HG02571 (cell line): ENCODE results near the gene PTCD3.

ENCODE experiments used
- ATAC-seq: cut with Tn5 transposase; IDR thresholded peaks from one replicate; pipeline ENCODE4 v1.9.1; 2021; ENCODE audit warnings: mild to moderate bottlenecking, moderate library complexity; ENCODE audit not compliant: unreplicated experiment

PTCD3 gene

GRCh38 chr2:86081724-86082123, 24.3 kb upstream of the PTCD3 start:
- no peak for ATAC-seq

DNA sequence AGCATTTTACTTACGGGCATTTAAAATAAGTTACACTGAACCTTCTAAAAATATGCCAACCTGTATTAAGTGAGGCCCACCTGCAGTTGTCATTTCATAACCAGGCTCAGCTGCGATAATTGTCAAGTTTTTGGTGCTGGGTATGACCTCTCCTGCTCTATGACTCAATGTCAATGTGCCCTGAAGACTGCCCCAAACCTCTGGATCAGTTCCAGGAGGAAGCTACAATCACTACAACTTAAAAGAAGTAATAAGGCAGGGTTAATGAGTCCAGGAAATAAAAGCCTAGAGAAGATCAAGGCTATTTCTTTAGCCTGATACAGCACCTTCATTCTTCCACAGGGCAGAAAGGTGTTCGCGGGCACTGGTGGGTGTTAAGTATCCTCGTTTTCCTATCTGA, 23.3 kb upstream of the PTCD3 start:
- no peak for ATAC-seq

DNA sequence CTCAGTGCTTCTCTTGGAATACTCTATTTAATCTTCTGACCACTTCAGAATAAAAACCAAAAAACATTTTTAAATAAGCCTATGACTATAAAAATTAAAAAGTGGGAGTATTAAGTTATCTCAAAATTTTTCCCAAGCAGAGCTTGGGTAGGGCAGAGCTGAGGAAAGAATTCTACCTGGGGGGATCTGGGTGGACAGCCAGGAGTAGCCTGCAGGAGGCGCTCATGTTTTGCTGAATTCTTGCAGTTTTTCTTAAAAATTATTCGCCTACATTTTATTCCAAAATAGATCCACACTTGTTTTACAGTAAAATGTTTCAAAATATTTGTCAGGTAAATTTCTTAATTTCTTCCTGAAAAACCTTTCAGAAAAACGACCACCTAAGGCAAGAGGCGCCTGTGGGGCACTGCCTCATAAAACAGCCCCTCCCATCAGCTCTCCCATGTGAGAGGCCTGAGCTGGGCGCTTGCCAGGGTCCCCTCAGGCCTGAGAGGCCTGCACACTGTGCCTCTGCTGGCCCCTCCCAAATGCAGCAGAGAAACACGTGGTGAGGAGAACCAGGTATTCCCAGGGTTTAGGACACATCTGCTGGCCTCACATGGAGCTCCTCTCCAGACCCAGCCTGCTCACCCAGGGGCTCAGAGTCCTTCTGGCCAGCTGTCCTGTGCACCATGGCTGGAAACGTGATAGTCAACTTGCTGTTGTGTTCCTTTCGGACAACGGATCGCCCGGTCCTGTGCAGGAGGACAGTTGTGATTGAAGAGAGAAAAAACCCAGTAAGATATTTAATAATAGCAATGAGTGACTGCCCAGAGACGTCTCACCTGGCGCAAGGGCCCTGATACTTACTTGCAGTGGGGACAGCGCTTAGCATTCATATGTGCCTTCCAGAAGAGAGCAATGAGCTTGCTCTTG, 17.8 kb upstream of the PTCD3 start:
- no peak for ATAC-seq

GRCh38 chr2:86094229-86094628, 11.8 kb upstream of the PTCD3 start:
- no peak for ATAC-seq

DNA sequence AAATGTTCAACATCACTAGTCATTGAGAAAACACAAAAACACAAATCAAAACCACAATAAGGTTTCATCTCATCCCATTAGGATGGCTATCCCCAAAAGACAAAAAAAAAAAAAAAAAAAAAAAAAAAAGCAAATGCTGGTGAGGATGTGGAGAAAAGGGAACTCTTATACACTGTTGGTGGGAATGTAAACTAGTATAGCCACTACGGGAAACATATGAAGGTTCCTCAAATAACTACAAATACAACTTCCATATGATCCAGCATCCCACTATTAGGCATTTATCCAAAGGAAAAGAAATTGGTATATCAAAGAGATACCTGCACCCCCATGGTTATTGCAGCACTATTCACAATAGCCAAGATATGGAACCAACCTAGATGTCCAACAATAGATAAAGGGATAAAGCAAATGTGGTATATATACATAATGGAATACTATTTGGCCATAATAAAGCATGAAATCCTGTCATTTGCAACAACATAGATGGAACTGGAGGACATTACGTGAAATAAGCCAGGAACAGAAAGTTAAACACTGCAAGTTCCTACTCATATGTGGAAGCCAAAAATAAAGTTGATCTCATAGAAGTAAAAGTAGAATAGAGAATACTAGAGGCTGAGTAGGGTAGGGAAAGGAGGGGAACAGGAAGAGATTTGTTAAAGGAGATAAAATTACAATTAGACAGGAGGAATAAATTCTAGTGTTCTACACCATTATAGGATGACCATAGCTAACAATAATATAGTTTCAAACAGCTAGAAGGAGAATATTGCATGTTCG, 8.7 kb upstream of the PTCD3 start:
- no peak for ATAC-seq

DNA sequence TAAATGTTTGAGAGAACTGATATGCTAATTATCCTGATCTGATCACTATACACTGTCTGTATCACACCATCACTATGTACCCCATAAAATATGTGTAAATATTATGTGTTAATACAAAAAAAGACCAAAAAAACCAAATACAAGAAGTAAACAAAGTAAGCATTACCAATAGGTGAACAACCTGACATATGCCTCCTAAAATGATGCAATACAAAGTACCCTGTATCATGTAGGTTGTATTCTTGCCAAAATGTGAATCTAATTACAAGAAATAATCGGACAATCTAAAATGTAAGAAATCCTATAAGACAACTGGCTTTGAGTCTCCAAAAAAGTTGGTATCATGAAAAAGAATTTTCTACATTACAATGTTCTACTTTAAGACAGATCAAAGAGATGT, 8.1 kb upstream of the PTCD3 start:
- no peak for ATAC-seq

GRCh38 chr2:86102157-86102556, 3.9 kb upstream of the PTCD3 start:
- no peak for ATAC-seq

- peak; percentile 69 for ATAC-seq
These were observed 625 bp upstream of the PTCD3 start, which contains the start of gene POLR1A for GRCh38 chr2:86105252-86105968. POLR1A (minus strand) TSS chr2:86105886; CDS start chr2:86105776, 110 bp downstream.

- ATAC-seq, result no peak
These were observed 996 bp downstream of the PTCD3 start for GRCh38 chr2:86107031-86107430.

DNA sequence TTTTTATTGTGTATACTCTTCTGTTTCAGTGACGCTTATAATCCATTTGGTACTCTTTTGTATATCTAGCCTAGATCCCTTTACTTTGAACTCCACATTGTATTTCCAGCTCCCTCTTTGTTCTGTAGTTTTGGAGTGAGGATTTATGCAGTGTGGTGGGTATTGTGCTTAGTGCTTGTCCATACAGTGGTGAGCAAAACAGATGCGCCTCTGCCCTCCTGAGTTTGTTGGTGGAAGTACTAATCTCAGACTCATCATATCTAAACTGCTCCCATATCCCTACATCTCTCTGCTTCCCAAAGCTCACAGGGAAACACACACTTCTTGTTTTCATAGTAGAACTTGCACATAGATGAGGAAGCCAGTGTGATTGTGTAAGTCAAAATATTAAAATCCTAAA, 12.1 kb downstream of the PTCD3 start:
- no peak for ATAC-seq

DNA sequence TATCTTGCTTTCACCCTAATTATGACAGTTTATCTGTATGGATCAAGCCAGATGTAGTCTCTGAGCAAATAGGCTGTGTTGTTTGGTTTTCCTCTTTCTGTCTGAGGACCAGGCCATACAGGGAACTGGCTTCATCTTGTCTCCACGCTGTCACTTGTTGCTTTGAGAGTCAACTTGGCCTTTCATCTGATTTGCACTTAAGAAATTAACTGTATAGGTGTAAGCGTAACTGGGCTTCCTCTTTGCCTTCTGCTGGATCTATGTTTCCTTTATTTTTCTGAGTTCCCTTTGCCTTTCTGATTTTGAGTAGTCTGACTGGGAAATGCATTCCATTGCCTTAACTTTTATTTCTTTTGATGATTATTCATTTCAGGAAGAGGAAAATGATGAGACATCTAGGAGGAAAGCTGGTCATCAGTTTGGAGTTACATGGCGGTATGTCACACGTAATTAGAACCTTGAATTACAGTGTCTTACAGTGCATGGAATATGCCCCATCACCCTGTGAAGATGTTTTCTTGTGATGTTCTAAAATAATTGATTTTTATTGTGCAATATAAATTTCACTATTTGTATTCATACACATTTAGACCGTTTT, 17.4 kb downstream of the PTCD3 start:
- ATAC-seq, result no peak

GRCh38 chr2:86124683-86125082, 18.6 kb downstream of the PTCD3 start:
- ATAC-seq, result no peak

- ATAC-seq, result no peak
These were observed 28.7 kb downstream of the PTCD3 start for GRCh38 chr2:86134709-86135108.

GRCh38 chr2:86135653-86136052, 29.6 kb downstream of the PTCD3 start:
- no peak for ATAC-seq

- ATAC-seq, result no peak
These were observed 30.1 kb downstream of the PTCD3 start for GRCh38 chr2:86136141-86136540.

DNA sequence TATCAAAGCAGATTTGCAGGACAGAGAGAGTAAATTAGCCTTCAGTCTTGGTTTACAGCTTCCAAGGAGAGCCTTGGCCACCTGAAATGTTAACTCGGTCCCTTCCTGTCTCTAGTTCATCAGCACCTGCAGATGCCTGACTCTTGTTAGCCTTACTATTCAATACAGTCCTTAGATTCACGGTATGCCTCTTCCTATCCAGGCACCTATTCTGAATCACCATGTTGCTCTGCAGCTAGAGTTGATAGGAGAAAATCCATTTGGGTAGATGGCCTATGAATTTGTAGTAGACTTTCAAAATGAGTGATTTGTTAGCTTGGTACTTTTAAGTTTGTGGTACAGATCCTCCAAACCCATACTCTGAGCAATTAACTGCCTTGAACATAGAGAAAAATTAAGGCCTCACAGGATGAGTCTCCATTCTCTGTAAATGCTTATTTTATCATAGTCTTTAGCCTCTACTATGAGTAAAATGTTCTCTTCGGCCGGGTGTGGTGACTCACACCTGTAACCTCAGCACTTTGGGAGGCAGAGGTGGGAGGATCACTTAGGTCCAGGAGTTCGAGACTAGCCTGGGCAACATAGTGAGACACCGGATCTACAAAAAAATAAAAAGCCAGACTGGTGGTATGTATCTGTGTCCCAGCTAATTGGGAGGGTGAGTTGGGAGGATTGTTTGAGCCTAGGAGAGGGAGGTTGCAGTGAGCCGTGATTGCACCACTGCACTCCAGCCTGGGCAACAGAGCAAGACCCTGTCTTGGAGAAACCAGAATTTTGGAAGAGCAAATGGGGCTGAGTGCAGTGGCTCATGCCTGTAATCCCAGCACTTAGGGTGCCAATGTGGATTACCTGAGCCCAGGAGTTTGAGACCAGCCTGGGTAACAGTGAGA, 32.9 kb downstream of the PTCD3 start:
- ATAC-seq, result no peak

- no peak for ATAC-seq
These were observed 33.9 kb downstream of the PTCD3 start for GRCh38 chr2:86139981-86140380.

DNA sequence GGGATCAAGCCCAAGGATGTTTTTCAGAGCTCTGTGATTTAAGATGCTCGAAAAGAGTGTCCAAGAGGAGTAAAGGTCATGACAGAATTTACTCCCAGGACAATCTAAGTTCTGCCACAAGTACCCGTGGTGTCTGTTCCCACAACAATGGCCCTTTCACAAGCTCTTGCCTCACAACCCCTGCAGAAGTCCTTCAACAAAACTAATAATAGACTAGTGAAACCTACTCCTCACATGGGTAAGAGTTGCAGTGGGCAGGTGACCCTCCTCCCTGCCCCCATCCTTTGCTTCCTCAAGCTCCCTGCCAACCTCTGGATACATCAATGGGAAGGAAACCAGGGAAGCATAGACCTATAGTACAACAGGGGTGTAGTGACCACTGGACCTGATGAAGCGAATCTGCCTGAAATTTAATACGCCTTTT, 34.9 kb downstream of the PTCD3 start:
- ATAC-seq, result no peak

DNA sequence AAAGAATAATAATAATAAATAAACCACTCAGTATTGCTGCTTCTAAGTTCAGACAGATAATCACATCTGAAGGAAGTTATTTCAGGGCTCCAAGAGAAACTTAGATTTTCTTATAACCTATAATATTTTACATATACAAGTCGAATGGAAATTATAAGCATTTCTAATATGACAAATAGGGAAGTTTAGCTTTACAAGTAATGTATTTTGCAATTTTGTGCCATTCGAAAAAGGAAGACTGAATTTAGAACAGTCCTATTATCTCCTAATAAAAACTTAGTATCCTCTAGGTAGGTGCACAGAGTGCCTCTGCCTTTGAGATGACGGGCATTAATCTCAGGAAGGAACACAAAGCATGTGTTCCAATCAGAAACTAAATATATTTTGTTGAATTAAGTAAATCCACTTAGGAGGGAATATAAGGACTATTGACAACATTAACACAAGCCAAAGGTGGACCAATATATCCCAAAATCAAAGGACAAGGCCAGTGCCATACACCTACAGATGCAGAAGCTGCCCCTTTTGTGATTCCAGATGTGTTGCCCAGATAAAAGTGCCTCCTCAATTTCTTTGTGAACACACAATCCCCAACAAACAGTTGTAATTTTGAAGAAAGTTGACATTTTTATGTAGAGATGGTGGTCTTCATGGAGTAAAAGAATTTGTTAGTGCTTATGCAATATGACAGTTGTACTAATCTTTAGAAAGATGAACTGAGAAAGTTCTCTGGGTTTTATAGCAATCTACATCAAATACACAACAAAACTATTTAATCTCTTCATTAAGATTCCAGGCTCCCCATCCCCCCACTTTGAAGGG, 36.6 kb downstream of the PTCD3 start:
- ATAC-seq, result no peak
